Naive B cell (primary cell): Measurements from ENCODE around the gene RNF40. TPM values are rescaled to one million over a fixed set of nuclear protein-coding genes. Genes with fewer than 3 reads are reported as not detected.
"Not testable (repeated sequence)": the region's sequence is repeated elsewhere in the genome, so short reads cannot be mapped to it uniquely, and the experiment has no call there.

ENCODE experiments used
- ATAC-seq, 2 donors: fragments of 150-1000 bp; cut with Tn5 transposase; 2 replicates each; pipeline ENCODE4 v1.10.0; 2021; ENCODE audit warnings: low read depth in 2 of 2, mild to moderate bottlenecking in 2 of 2, moderate library complexity in 2 of 2
- DNase-seq: peaks from one replicate; pipeline ENCODE4 v3.0.0; 2022
- H3K27ac Mint-ChIP-seq, 6 donors: one replicate each; pipeline ENCODE4 v1.8.0; 2020 to 2022; ENCODE audit warnings: mild to moderate bottlenecking in 6 of 6, mixed read lengths in 6 of 6, moderate library complexity in 5 of 6, inconsistent platforms in 2 of 6
- H3K27me3 Mint-ChIP-seq, 3 donors: one replicate each; pipeline ENCODE4 v1.8.0; 2021 to 2022; ENCODE audit warnings: mixed read lengths in 3 of 3, mild to moderate bottlenecking in 1 of 3
- H3K36me3 Mint-ChIP-seq, 2 donors: one replicate each; pipeline ENCODE4 v1.8.0; 2020 to 2022; ENCODE audit warnings: mixed read lengths in 2 of 2, inconsistent platforms in 1 of 2, mild to moderate bottlenecking in 1 of 2
- H3K4me1 Mint-ChIP-seq, 3 donors: one replicate each; pipeline ENCODE4 v1.8.0; 2020 to 2022; ENCODE audit warnings: mixed read lengths in 3 of 3, inconsistent platforms in 1 of 3, mild to moderate bottlenecking in 1 of 3, moderate library complexity in 1 of 3
- H3K4me3 Mint-ChIP-seq, 8 donors: one replicate each; pipeline ENCODE4 v1.8.0; 2020 to 2022; ENCODE audit warnings: mild to moderate bottlenecking in 8 of 8, mixed read lengths in 8 of 8, moderate library complexity in 8 of 8, inconsistent platforms in 2 of 8
- H3K9me3 Mint-ChIP-seq, 7 donors: one replicate each; pipeline ENCODE4 v1.8.0; 2020 to 2022; ENCODE audit warnings: mixed read lengths in 7 of 7, mild to moderate bottlenecking in 5 of 7, inconsistent platforms in 2 of 7, moderate library complexity in 1 of 7
- polyA plus RNA-seq, 6 donors: library from polyadenylated mRNA; unstranded; fragments of 300-500 nt; fragmentation: Illumina TruSeq; gene quantifications; one replicate each; pipeline ENCODE4 v1.2.3, GENCODE V29; 2021; ENCODE audit warnings: low read depth in 6 of 6

The RNF40 gene
- polyA plus RNA-seq, 6 donors from 2014 or later: 15.0 to 51.6 (median 28.8) TPM

DNA sequence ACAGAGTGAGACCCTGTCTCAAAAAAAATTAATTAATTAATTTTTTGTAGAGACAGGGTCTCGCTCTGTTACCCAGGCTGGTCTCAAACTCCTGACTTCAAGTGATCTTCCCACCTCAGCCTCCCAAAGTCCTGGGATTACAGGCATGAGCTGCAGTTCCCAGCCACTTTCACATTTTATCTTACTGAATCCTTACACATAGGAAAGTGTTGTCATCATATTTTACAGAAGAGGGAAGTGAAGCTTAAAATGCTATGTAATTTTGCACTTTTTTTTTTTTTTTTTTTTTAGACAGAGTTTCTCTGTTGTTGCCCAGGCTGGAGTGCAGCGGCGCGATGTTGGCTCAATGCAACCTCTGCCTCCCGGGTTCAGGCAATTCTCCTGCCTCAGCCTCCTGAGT, 46.0 kb downstream of the RNF40 start:
- Mint-ChIP-seq H3K9me3 (no peaks in the 10 kb centered on the region), H3K36me3 (no peaks in the 10 kb centered on the region), H3K27me3 (no peaks in the 10 kb centered on the region), H3K27ac (no peak overlapping the region), H3K4me3 (peak overlapping the region in 2 of 8 donors; percentile 51 to 69), H3K4me1 (peaks cover 14 to 28% (median 21%) of the 10 kb centered on the region in 3 donors)
- no peak for DNase-seq
- ATAC-seq: peak; percentile 9 to 24

DNA sequence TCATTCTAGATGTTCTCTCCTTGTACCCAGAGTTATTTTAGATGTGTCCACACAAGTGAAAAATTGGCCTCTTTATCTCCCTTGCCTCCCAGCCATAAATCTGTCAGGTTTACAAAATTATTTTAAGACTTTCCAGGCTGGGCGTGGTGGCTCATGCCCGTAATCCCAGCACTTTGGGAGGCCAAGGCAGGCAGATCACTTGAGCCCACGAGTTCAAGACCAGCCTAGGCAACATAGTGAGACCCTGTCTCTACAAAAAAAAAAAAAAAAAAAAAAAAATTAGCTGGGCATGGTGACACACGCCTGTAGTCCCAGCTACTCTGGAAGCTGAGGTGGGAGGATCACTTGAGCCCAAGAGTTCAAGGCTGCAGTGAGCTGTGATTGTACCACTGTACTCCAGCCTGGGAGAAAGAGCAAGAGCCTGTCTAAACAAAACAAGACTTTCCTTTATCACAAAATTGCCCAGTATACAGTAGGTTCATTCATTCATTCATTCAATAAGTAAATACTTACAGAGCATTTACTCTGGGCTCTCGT, 46.8 kb downstream of the RNF40 start:
- not testable (repeated sequence) for H3K36me3 Mint-ChIP-seq

DNA sequence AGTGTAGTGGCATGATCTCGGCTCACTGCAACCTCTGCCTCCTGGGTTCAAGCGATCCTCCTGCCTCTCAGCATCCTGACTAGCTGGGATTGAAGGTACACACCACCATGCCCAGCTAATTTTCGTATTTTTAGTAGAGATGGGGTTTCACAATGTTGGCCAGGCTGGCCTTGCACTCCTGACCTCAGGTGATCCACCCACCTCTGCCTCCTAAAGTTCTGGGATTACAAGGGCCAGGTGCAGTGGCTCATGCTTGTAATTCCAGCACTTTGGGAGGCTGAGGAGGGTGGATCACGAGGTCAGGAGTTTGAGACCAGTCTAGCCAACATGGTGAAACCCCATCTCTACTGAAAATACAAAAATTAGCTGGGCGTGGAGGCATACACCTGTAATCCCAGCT, 47.6 kb downstream of the RNF40 start:
- peaks cover 21 to 37% (median 32%) of the 10 kb centered on the region in 3 donors for H3K4me1 Mint-ChIP-seq
- not testable (repeated sequence) for ATAC-seq, H3K27ac Mint-ChIP-seq

More for the DNA sequence above, 46.8 kb downstream of the RNF40 start:
- not testable (repeated sequence) for ATAC-seq, H3K27me3 Mint-ChIP-seq, DNase-seq, H3K27ac Mint-ChIP-seq, H3K9me3 Mint-ChIP-seq
- H3K4me1 Mint-ChIP-seq: peaks cover 18 to 31% (median 26%) of the 10 kb centered on the region in 3 donors
- peak overlapping the region in 1 of 8 donors; percentile 69 for H3K4me3 Mint-ChIP-seq

DNA sequence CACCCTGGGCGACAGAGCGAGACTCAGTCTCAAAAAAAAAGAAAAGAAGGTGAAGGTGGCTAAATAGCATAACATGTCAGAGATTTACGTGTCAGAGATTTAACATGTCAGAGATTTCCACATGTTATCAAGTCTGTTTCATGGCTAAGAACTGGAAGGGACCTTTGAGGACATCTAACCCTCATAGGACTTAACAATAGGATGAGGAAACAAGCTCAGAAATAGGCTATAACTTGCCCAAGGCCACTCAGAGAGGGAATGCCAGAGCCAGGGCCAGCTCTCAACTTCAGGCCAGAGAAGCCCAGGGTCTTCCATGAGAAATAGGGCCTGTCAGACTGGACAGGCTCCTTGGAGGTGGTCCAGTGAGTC, 51.7 kb downstream of the RNF40 start:
- H3K9me3 Mint-ChIP-seq: no peaks in the 10 kb centered on the region
- no peaks in the 10 kb centered on the region for H3K27me3 Mint-ChIP-seq
- H3K4me1 Mint-ChIP-seq: peaks cover 8 to 18% (median 17%) of the 10 kb centered on the region in 3 donors
- no peaks in the 10 kb centered on the region for H3K36me3 Mint-ChIP-seq
- H3K4me3 Mint-ChIP-seq: peak overlapping the region; percentile 83 to 93 (median 87)
- H3K27ac Mint-ChIP-seq: peak overlapping the region in 3 of 6 donors; percentile 47 to 82 (median 82)
- ATAC-seq (peak; percentile 1 to 3), DNase-seq (no peak)

More for the DNA sequence above, 47.6 kb downstream of the RNF40 start:
- not testable (repeated sequence) for H3K9me3 Mint-ChIP-seq, H3K4me3 Mint-ChIP-seq, H3K27me3 Mint-ChIP-seq, DNase-seq, H3K36me3 Mint-ChIP-seq

DNA sequence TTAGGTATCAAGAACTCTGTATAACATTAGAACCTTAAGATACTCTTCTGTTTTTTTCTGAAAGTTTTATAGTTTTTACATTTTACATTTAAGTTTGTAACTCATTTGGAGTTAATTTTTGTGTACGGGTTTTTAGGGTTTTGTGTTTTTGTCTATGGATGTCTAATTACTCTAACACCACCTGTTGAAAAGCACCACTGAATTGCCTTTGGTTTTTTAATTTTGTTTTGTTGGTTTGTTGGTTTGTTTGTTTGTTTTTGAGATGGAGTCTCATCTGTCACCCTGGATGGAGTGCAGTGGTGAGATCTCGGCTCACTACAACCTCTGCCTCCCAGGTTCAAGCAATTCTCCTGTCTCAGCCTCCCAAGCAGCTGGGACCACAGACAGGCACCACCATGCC, 54.6 kb downstream of the RNF40 start:
- DNase-seq: no peak
- no peaks in the 10 kb centered on the region for H3K36me3 Mint-ChIP-seq
- H3K4me1 Mint-ChIP-seq: peaks cover 8 to 18% (median 17%) of the 10 kb centered on the region in 3 donors
- H3K27ac Mint-ChIP-seq: no peak overlapping the region
- no peaks in the 10 kb centered on the region for H3K9me3 Mint-ChIP-seq
- H3K27me3 Mint-ChIP-seq: no peaks in the 10 kb centered on the region
- no peak overlapping the region for H3K4me3 Mint-ChIP-seq
- no peak for ATAC-seq

DNA sequence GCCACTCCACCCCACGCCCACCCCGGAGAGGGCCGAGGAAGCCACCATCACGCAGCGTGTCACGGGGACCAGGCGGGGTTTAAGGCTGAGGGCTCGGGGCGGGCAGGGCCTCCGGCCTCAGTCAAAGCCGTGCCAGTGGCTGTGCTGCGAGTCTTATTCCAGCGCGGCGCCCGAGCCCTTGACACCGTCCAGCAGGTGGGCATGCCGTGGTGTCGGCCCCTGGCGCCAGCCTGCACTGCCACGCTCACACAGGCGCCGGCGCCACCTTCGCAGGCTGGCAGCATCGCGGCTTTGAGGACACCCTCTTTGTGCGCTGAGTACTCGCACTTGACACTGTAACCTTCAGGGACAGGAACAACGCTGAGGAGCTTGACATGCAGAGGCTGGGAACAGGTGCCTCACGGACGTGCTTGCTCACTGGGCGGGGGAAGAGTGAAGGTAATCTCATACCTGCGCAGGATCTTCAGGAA, 58.9 kb downstream of the RNF40 start:
- peaks cover 0 to 4% (median 0%) of the 10 kb centered on the region in 3 donors for H3K27me3 Mint-ChIP-seq
- H3K4me1 Mint-ChIP-seq: no peaks in the 10 kb centered on the region
- H3K36me3 Mint-ChIP-seq: no peaks in the 10 kb centered on the region
- H3K9me3 Mint-ChIP-seq: no peaks in the 10 kb centered on the region
- DNase-seq (no peak), ATAC-seq (no peak)
- H3K27ac Mint-ChIP-seq: peak overlapping the region in 2 of 6 donors; percentile 47 to 51
- no peak overlapping the region for H3K4me3 Mint-ChIP-seq

DNA sequence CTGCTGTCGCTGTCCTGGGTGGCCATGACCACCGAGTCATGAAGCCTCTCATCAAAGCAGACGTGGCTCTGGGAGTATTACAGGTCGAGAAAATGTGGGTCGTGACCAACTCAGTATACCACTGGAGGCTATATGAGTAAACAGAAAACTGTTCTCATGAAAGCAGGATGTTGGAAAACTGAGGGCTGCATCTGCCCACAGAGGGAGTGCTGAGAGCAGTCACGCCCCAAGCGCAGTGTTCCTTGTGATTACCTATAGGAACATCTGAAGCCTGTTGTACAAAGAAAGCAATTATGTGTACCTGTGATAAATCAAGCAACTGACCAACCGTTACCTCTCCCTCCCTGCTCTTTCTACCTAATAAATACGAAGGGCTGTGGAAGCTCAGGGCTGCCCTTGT, 59.3 kb downstream of the RNF40 start:
- not testable (repeated sequence) for H3K36me3 Mint-ChIP-seq, H3K4me3 Mint-ChIP-seq, H3K4me1 Mint-ChIP-seq, ATAC-seq, H3K27me3 Mint-ChIP-seq, H3K9me3 Mint-ChIP-seq, H3K27ac Mint-ChIP-seq, DNase-seq

DNA sequence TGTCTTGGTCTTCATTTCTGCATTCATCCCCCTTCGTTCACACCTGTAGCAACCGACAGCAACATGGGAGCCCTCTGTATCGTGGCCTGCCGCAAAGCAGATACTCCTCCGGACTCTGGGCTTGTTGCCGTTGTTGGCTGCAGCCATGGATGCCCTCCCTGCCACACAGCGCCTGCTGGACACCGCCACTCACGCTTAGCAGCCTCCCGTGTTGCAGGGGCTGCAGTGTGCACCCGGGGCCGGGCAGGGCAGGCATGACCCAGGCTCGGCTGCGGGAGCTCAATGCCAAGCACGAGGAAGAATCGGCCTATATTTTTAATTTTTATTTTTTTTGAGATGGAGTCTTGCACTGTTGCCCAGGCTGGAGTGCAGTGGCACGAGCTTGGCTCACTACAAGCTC, 59.8 kb downstream of the RNF40 start:
- no peak for DNase-seq
- H3K36me3 Mint-ChIP-seq: no peaks in the 10 kb centered on the region
- peak overlapping the region in 1 of 6 donors; percentile 78 for H3K27ac Mint-ChIP-seq
- no peak for ATAC-seq
- no peaks in the 10 kb centered on the region for H3K9me3 Mint-ChIP-seq
- peaks cover 0 to 13% (median 1%) of the 10 kb centered on the region in 3 donors for H3K27me3 Mint-ChIP-seq
- H3K4me3 Mint-ChIP-seq: no peak overlapping the region
- H3K4me1 Mint-ChIP-seq: no peaks in the 10 kb centered on the region

Other genes with a start within 250 kb of the RNF40 start
- 10 to 100 TPM in 1 of 6 donors, 1 to 10 TPM in 4, under 1 TPM in 1; 0.40 to 10.1 (median 6.3) TPM for gene ZNF768, start 235.8 kb upstream of the RNF40 start, polyA plus RNA-seq
- gene ZNF747, start 227.5 kb upstream of the RNF40 start, polyA plus RNA-seq: 10 to 100 TPM; 12.0 to 18.3 (median 15.1) TPM
- 1 to 10 TPM in 5 of 6 donors, not detected in 1; 2.3 to 6.8 (median 4.7) TPM for gene ZNF764, start 203.9 kb upstream of the RNF40 start, polyA plus RNA-seq
- gene ZNF688, start 190.6 kb upstream of the RNF40 start, polyA plus RNA-seq: 10 to 100 TPM; 28.0 to 41.5 (median 36.1) TPM
- 1 to 10 TPM; 1.4 to 4.4 (median 2.9) TPM for gene ZNF785, start 176.6 kb upstream of the RNF40 start, polyA plus RNA-seq
- 10 to 100 TPM in 4 of 6 donors, 1 to 10 TPM in 2; 6.1 to 12.8 (median 10.5) TPM for gene ZNF689, start 151.9 kb upstream of the RNF40 start, polyA plus RNA-seq
- 10 to 100 TPM; 11.6 to 40.9 (median 17.8) TPM for gene PRR14, start 111.4 kb upstream of the RNF40 start, polyA plus RNA-seq
- 1 to 10 TPM in 5 of 6 donors, under 1 TPM in 1; 0.88 to 9.0 (median 4.2) TPM for gene FBRS, start 103.9 kb upstream of the RNF40 start, polyA plus RNA-seq
- 10 to 100 TPM in 5 of 6 donors, not detected in 1; 11.9 to 41.5 (median 14.8) TPM for gene SRCAP, start 63.2 kb upstream of the RNF40 start, polyA plus RNA-seq
- gene PHKG2, start 13.9 kb upstream of the RNF40 start, polyA plus RNA-seq: 10 to 100 TPM; 24.7 to 43.9 (median 29.8) TPM
- under 1 TPM; 0.16 to 0.88 (median 0.62) TPM for gene CFAP119, start 260 bp upstream of the RNF40 start, polyA plus RNA-seq
- gene ZNF629, start 24.9 kb downstream of the RNF40 start, polyA plus RNA-seq: 1 to 10 TPM in 1 of 6 donors, under 1 TPM in 4, not detected in 1; 0.23 to 1.4 (median 0.45) TPM
- 10 to 100 TPM; 29.4 to 40.3 (median 33.1) TPM for gene BCL7C, start 131.8 kb downstream of the RNF40 start, polyA plus RNA-seq
- gene CTF1, start 134.3 kb downstream of the RNF40 start, polyA plus RNA-seq: under 1 TPM in 3 of 6 donors, not detected in 3; 0.40 to 0.67 (median 0.47) TPM
- under 1 TPM in 4 of 6 donors, not detected in 2; 0.21 to 0.48 (median 0.27) TPM for gene FBXL19, start 161.2 kb downstream of the RNF40 start, polyA plus RNA-seq
- 10 to 100 TPM; 65.8 to 83.4 (median 78.3) TPM for gene ORAI3, start 186.7 kb downstream of the RNF40 start, polyA plus RNA-seq
- gene SETD1A, start 195.4 kb downstream of the RNF40 start, polyA plus RNA-seq: 1 to 10 TPM in 2 of 6 donors, under 1 TPM in 3, not detected in 1; 0.69 to 2.8 (median 0.85) TPM
- not detected for gene HSD3B7, start 222.9 kb downstream of the RNF40 start, polyA plus RNA-seq
- not detected for gene STX1B, start 248.3 kb downstream of the RNF40 start, polyA plus RNA-seq